Occipital lobe (tissue), 2 donors: ENCODE measurements around the gene GRIK3. TPM values are rescaled to one million over a fixed set of nuclear protein-coding genes. Genes with fewer than 3 reads are reported as not detected.

Source experiments
- DNase-seq: peaks from one replicate; lab custom pipeline; 2025; lab: John Stamatoyannopoulos, UW
- total RNA-seq: library from RNA; depleted of rRNA; stranded (reverse); fragments of >200 nt; gene quantifications from one replicate; pipeline ENCODE4 v1.2.3, GENCODE V29; 2014

Gene GRIK3
- total RNA-seq, 1 donor from 2014 or later, result 32.0 TPM

DNA sequence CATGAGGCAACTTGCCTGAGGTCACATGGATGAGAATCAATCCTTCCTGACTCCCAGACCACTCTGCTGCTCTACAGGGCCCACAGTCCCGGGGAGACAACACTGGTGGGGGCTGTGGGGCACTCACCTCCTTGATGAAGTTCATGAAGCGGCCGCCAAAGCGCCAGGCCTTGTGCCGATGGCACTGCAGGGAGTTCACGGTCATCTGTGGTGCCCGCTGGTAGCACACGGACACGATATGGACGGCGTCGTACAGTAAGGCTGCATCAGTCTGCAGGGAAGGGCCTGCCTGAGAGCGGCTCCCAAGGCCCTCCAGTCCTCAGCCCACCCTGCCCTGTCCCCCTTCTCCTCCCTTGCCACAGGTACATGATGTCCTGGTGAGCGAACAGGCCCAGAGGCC lies 175.3 kb downstream of the GRIK3 start:
- DNase-seq, result no peak

DNA sequence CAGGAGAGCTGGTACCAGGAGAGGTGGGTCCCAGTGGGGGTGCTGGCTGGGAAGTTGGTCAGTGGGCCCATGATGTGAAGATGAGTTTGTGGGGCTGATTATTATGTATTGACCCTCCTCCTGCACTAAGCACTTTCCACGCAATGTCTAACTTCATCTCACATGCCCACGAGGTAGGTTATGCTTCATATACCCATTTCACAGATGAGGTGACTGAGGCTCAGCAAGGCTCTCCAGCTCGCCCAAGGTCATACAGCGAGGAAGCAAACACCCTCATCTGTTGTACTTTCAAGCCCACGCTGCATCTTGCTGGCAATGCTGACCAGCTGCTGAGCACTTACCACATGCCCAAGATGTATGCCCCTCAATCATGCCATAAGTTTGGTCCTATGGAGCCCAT lies 175.8 kb downstream of the GRIK3 start:
- DNase-seq, result no peak

DNA sequence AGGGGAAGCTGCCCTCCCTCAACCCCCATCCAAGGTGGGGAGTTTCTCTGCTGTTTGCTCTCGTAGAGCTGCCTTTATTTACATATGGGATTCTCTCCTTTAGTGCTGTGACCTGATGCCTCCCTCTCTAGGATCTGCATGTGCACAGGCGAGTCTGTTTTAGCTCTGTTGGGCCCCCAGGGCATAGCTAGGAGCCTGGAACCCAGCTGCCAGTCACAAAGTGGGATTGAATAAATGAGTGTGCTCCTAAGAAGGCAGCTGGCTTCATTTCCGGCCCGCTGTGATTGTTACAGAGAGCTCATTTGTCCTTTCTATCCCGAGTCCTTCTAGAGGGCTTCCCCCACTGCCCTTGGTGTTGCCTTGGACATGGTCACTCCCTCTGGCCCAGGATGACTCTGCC lies 176.6 kb downstream of the GRIK3 start:
- no peak for DNase-seq

DNA sequence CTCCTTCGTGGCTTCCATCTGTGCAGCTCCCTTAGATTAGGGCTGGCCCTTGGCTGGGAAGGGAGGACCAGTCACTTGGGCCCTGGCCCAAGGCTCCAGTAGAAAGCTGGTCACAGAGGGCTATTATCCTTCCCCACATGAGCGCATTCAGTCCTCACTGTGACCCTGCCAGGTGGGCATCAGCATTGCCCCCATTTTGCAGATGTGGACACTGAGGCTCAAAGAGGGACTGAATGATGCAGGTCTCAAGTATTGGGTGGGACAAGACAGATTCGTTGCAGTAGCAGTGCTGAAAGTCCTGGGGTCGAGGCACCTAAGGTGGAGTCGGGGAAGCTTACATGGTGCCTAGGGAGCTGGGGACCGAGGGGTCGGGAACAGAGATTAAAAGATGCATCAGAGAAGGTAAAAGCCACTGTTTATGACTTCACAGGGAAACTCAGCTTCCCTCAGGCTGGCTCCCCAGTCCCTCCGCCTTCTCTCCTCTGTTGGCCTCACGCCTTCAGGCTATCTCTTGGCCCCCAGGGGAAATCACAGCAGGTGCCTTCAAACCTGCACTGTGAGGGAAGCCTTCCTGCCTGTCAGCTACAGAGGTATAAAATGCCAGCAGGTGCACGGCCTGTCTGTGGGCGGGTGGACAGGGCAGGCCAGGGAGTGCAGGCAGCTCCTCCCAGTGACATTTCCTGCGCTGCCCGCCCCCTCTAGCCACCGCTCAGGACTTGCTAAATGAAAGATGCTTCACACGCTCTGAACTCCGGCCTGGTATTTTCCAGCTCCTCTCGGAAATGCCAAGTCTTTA lies 178.4 kb downstream of the GRIK3 start:
- no peak for DNase-seq

DNA sequence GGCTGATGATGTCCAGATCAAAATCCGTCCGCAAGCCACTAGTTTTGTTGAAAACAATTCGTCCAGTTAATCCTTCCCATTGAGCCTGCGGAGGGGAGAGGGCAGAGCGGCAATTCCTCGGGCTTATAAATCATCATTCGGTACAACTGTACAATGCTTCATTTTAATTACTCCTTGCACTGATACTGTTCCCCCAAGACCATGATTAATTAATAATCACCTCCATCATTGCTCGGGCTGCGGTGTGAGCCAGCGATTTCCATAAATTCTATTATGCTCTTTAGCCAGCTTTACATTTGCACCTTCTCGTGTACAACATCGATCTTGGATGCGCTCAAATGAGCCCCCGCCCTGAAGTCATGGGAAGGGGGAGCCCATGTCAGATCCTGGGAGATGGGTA lies 180.7 kb downstream of the GRIK3 start:
- no peak for DNase-seq

DNA sequence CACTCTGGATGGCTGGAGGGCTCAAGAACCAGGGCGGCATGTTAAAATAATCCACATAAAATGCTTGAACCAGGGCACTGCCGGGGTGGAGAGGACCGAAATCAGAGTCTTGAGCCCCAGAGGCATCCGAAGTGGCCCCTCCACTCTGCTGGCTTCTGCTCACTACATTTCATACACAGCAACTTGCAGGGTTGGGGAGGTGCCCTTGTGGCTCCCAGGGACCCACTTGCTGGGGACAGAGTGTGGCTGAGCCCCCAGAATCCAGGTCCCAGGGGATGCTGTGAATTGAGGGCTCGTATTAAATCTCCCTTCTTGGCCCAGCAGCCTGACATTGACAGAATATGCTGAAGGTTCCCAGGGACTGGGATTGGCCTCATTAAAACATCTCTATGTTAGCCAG lies 181.7 kb downstream of the GRIK3 start:
- no peak for DNase-seq

DNA sequence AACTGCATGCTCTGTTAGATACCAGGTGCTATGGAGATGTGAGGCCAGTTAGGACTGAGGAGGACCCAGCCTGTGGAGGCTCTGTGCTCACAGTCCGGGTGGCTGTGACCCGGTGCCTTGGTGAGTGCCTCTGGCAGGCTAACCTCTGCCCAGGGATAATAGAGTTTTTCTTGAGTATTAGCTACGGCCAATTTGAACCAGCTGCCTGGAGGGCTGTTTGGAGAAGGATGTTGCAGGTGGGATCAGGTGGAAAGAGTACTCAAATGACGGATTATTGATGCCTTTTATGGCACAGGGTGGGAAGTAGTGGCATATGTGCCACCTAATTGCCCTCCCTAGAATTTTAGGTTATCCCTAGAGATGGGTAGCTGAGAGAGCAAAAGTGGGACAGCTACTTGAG lies 182.7 kb downstream of the GRIK3 start:
- no peak for DNase-seq

DNA sequence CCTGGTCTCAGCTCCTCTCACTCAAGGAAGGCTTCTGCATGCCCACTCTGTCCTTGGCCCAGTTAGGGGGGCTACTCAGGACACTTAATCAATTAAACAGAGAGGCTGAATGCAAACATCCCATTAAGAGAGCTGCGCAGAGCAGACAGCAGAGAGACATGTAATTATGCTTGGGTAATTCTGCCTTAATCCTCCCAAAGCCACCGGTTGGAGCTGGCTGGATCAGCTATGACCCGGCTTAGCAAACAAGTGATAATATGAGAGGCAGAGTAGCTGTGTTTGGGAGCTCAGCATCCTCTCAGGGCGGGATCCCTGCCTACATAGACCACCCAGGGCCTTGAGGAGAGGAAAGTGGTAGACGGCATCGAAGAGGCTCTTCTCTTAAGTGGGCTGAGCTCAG lies 183.2 kb downstream of the GRIK3 start:
- no peak for DNase-seq

DNA sequence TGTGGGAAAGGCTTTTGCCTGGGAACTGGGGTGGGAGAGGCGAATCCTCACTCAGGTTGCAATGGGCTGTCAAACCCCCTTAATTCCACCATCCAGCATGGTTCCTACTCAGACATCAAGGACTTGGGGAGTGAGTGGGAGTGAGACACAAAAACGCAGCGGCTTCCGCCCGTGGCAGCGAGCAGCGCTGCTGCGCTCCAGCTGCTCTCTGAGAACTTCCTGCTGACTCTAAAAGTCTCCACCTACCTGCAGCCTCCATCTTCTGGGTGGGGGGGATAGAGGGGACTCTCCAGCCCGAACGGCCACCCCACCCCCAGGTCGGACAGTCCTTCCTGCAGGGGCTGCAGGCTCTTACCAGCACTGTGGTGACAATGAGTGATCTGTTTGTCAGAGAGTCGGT lies 184.4 kb downstream of the GRIK3 start:
- no peak for DNase-seq

DNA sequence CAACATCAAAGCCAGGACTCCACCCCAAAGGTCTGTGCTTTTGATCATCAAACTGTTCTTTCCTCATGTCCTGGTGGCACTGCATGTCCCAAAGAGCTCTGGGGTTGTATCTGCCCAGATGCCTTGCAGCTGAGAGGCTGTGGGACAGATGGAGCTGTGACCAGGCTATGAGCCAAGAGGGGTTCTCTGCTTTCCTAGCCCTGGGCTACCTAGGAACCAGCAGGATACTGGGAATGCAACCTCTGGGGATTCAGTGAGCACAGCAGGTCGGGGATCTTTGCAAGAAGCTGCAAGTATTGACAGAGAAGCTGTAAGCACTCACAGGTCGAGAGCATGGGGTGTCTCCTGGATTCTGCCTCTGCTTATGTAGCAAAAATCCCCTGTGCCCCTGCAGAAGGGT lies 186.6 kb downstream of the GRIK3 start:
- no peak for DNase-seq

DNA sequence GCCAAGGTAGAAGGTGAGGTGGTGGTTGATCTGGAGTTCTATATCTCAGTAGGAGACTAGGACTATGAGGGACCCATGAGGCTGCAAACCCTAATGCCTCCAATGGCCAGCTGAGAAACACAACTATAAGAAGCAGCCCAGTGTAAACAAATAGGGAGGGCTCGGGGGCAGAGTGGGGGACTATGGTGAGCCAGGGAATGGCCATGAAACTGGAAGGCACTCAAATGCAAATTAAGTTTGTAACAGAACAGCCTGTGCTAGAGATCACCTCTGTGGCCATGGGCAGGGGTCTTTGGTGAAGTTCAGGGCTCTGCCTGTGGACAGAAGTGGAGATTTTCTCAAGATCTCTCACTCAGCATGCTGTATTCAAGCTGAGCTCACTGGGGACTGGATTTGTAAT lies 187.1 kb downstream of the GRIK3 start:
- DNase-seq, result no peak

DNA sequence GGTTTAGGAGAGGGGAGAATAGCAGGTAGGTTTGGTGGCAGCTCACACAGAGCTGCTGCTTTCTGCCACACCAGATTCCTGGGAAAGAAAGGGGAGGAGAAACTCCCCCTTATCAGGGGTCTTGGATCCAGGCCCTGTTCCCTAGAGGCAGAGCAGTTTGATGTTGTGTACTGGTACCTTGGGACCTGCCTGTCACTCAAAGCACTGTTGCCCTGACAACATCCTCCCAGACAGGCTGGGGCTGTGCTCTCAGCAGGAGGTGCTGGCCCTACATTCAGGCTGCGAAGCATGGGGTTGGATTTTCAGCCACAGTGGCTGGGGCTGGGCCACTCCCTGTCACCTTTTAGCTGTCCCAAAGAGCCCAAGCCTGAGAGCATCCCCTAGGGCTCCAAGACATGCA lies 188.0 kb downstream of the GRIK3 start:
- DNase-seq, result no peak

DNA sequence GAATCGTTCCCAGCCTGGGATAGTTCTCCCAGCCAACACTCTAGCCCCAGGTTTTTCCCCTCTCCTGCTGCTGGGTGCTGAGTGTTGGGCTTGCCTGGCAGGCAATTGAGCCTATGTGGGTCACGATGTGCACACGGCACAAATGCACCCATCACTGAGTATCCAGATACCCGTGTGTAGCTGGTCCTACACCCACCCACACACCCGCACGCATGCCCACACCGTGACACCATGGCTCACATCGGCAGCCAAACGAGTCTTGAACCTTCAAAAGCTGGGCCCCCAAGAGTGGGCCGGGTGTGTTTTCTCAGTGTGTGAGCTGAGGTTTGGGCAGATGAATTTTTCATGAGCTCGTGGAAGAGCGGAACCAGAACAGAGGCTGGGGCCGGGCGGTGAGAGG lies 188.5 kb downstream of the GRIK3 start:
- DNase-seq, result peak; percentile 41

DNA sequence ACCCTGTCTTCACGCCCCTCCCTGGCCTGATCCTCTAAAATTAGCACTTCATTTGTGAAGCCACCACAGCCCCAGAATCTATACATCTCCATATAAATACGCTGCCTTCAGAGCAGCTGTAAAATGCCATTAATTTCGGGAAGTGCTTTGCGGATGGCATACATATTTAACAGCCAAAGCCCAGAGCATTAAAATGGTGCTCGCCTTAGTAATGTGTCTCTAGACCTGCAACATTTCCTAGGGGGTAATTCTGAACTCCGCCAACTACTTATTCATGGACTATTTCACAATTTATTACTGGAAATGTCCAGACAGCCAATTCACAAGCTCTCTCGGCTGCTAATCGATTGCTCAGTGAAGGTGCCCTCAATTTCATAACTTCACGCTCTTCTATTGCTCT lies 189.4 kb downstream of the GRIK3 start:
- DNase-seq, result no peak

DNA sequence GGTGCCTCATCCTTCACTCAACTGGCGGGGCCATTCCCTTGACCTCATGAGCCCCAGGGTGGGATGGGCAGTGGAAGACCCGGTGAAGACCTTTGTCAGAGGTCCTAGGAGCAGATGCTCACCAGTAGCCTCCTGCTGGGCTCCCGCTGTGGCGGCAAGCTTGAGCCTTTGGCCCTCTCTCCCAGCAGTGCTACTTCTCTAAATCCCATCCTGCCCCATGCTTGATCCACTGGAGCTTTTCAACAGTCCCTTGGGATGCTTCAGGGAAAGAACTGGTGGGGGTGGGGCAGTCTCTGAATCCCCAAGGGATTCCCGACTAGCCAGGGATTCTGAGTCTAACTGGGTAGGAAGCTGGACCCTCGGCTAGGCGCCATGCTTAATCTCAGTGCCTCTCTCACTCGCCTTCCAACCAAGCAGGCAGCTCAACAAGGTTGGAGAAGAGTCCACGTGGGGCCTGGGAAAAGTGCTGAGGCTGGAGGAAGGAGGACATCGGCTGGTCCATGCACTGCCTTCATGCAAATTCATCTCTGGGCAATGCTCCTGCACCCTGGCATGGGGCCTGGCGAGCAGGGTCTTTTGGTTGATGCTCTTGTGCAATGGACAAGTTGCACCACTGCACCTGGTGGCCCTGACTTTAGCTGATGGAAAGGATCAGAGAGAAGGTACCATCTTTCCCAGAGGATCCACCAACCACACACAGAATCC lies 190.3 kb downstream of the GRIK3 start:
- DNase-seq, result no peak

DNA sequence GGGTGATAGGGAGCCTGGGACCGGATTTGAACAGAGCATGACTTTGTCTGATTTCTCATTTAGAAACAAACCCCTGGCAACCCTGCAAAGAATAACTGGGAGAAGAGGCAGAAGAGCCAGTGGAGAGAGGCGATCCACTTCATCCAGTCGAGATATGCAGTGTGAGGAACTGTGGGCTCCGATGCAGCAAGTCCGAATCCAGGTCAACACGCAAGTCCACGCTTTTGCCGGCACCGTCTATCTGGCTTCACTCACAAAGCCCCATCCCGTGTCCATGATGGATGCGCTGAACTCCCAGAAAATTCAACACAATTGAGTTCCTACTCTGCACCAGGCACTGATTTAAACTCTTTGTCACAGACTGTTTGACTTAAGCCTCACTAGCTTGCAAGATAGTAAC lies 191.3 kb downstream of the GRIK3 start:
- no peak for DNase-seq

DNA sequence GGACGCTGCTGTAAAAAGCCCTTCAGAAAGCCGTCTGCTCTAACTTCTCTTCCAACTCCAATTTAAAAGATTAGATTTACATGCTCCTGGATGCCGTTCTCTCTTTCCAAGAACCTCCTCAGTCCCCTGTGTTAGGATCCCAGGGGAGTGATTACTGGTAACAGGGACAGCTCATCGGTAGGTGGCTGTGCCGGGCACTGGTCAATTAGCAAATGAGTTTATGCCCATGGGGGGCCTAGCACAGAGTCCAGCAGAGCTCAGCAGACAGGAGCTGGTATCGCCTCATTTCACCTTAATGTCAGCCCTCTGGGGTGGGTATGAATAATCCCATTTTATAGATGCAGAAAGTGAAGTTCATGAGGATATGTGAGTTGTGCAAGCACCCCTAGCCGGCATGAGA lies 191.9 kb downstream of the GRIK3 start:
- DNase-seq, result no peak

DNA sequence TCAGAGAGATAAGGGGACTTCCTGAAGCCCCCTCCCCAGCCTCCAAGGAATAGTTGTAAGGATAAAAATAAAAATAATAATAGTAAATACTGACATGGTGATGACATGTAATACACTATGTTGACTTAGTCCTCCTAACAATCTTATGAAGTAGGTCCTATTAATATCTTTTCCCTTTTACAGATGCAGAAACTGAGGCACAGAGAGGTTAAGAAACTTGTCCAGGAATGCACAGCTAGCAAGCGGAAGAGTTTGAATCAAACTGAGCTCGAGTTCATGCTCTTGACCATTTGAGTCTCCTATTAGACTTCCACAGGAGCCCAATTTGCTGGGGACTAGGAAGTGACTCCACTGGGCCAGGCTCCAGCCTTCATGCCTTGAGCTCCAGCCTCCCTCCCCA lies 194.8 kb downstream of the GRIK3 start:
- DNase-seq, result no peak

DNA sequence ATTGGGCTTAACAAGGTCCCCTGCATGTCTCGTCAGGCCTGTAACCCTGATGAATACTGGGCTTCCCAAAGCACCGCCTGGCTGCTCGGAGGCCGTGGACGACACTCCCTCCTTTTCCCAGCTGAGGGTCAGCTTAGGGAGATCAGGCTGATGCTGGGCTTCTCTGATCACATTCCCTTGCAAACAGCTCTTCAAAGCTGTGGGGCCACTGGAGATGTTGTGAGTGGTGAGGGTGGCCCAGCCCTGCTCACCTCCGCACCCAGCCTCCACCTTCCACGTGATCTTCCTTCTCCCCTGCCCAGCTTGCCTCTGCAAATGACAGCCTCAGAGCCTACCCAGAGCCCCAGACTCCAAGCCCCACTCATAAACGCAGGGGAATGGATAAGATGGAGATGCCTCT lies 195.4 kb downstream of the GRIK3 start:
- DNase-seq, result no peak

DNA sequence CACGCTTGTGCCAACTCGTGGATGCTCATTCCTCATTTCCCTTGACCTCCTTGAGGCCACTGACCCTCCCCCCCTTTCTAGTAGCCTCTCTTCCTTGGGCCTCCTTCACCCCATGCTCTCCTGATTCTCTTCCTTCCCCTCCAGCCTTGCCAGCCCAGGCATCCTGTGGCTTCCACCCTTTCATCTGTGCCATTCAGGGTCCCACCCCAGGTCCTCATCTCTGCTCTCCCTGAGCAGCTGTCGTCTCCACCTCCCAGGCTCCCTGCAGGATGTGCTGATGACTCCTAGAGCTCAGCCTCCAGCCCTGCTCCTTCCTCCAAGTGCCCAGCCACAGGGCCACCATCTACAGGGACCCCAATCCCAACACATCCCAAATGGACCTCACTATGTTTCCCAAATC lies 197.4 kb downstream of the GRIK3 start:
- no peak for DNase-seq

DNA sequence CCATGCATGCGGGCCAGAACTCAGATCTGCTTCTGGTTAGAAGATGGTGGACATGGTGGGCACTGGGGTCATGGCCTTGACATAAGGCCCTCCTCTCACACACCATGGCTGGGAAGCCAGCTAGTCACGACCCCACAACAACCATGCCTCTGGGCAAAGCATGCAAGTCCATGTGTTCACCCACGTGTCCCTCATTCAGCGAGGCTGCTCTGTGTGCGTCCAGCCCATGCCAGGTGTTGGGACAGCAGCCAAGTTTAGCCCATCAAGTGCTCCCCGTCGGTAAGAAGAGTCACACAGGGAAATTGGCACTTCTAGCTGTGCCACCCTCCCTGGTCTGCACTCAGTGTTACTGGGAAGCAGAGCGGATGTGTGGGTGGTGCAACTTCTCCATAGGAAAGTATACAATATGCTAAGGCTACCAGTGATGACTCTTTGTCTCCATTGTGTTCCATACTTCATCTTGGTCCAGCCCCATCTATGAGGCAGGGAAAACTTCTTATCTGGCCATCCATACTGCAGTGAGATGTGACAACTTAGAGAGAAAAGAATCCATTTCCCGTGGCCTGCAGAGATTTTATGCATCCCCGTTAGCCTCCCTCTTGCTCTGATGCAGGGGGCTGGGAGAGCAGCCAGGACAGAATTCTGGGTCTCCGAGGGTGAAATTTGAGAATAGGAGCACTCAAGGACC lies 198.0 kb downstream of the GRIK3 start:
- no peak for DNase-seq

DNA sequence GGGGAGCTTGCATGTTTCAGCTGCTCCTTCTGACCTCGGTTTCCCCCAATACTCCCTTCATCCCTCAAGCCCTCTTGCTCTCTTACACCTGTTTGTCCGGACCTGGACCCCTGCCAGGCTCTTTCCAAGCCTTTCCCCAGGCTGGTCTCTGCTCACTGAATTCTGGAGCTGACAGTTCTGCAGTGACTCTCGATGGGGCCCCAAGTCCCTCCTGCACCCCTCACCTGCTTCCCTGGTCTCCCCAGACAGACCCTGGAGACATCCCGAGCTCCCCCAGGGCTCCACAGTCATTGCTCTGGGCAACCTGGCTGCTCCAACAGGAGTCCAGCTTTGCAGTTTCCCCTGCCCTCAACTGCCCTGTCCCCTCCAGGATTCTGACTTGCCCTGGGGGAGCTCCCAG lies 198.6 kb downstream of the GRIK3 start:
- DNase-seq, result no peak
